ENCODE measurements around the gene GNB1L. TPM values are rescaled to one million over a fixed set of nuclear protein-coding genes. Genes with fewer than 3 reads are reported as not detected.
A peak's percentile ranks its signal among the peaks of the same experiment; 100 is the strongest.

The GNB1L gene
- total and polyA plus RNA-seq, 9 of the 15 experiments (the other 6 are each of a cell fraction or from before 2014, with no cell fraction given), result 0.56 to 50.5 (median 10.2) TPM

- TF ChIP-seq, protein P1, sequence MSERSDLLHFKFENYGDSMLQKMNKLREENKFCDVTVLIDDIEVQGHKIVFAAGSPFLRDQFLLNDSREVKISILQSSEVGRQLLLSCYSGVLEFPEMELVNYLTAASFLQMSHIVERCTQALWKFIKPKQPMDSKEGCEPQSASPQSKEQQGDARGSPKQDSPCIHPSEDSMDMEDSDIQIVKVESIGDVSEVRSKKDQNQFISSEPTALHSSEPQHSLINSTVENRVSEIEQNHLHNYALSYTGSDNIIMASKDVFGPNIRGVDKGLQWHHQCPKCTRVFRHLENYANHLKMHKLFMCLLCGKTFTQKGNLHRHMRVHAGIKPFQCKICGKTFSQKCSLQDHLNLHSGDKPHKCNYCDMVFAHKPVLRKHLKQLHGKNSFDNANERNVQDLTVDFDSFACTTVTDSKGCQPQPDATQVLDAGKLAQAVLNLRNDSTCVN (CRISPR knock-in tag; IDR thresholded peaks at IDR 0.05), result no peak
Observed at GRCh38 chr22:19801340-19802000, 53.2 kb downstream of the GNB1L start (continued).

DNA sequence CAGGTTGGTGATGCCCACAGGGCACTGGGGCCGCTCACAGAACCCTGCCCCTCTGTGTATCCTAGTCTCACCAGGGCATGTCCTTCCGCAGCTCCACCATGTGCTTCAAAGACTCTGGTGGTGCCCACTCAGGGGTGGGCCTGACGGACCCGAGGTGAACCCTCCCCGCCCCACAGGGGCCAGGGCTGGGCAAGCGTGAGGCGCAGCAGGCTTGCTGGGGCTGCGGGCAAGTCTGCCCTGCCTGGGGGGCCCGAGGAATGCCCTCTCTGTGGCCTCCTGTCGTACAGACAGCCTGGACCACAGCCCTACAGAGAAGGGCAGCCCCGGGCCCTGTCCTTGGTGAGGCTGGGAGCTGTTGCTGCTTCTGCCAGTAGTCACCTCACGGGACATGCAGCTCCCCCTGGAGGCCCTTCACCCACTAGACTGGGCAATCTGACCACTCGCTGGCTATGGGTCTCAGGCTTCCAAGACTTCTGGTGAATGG, 53.9 kb downstream of the GNB1L start:
- no peak overlapping the region for H2AFZ ChIP-seq (ENCODE audit: low read depth, low read length)
- intact Hi-C loops (cut with micrococcal nuclease), result loop anchor here (1.0 to 5.0 kb wide), 2 partner anchors 45 to 51 kb away; partner anchors contain the start of genes GNB1L and RTL10
- peak; percentile 58 for FAIRE-seq
- TF ChIP-seq BACH1 (tag; IDR thresholded peaks at IDR 0.05), result no peak
- no peak for TF ChIP-seq RAD51 (IDR thresholded peaks at IDR 0.05; ENCODE audit: borderline replicate concordance, low read depth)
- TF ChIP-seq SRF (CRISPR knock-in tag; IDR thresholded peaks at IDR 0.05), result no peak
- no peak for TF ChIP-seq MEF2A (IDR thresholded peaks at IDR 0.05; ENCODE audit: control insufficient read depth, low read depth, low read length)
- no peak for TF ChIP-seq ZBED1 (IDR thresholded peaks at IDR 0.05)
- no peak for TF ChIP-seq HMG20A (CRISPR knock-in tag; conservative IDR thresholded peaks at IDR 0.05)
- TF ChIP-seq TRIM28 (IDR thresholded peaks at IDR 0.05), result no peak
- TF ChIP-seq PHB (CRISPR knock-in tag; IDR thresholded peaks at IDR 0.05), result no peak
- TF ChIP-seq ZNF764 (CRISPR knock-in tag; IDR thresholded peaks at IDR 0.05; ENCODE audit: low read depth), result no peak
- 0 out of 2 replicates have a peak, but pooled peaks have one; percentile 17 for TF ChIP-seq ARID3B (CRISPR knock-in tag; IDR thresholded peaks at IDR 0.05; ENCODE audit: borderline replicate concordance)
- no peak for TF ChIP-seq ZMIZ1 (IDR thresholded peaks at IDR 0.05; ENCODE audit: low read depth in 2 of 2, low read length in 2 of 2)
- TF ChIP-seq NR2C2 (CRISPR knock-in tag; IDR thresholded peaks at IDR 0.05), result no peak
- no peak for TF ChIP-seq NR2C2 (tag; IDR thresholded peaks at IDR 0.05)

More for the DNA sequence above, 53.9 kb downstream of the GNB1L start:
- Histone ChIP-seq H3K4me2 (ENCODE audit: insufficient read depth, low read length) (no peak overlapping the region), H3K79me2 (ENCODE audit: control insufficient read depth, insufficient read depth, low read length) (no peaks in the 10 kb centered on the region), H3K4me3 (no peak overlapping the region), H3K36me3 (ENCODE audit: control insufficient read depth, insufficient read depth, low read length) (no peaks in the 10 kb centered on the region), H3K9ac (ENCODE audit: insufficient read depth in 1 of 2, low read depth in 2 of 2, low read length in 2 of 2) (peak overlapping the region in 1 of 2 experiments; percentile 51; a peak in 2 of 4 replicates), H4K20me1 (replicated peaks; ENCODE audit: control insufficient read depth, insufficient read depth, low read length) (peaks cover 12% of the 10 kb centered on the region; the same call in 1 of the 2 replicates), H3K9me3 (replicated peaks; ENCODE audit: control insufficient read depth, insufficient read depth, low read depth, low read length) (no peaks in the 10 kb centered on the region), H3K4me1 (replicated peaks in 1 of 2; ENCODE audit: control insufficient read depth in 2 of 2, insufficient read depth in 2 of 2, low read length in 2 of 2) (peaks cover under 1 to 68% of the 10 kb centered on the region in 2 experiments; a peak in 4 of 5 replicates), H3K9me1 (ENCODE audit: control insufficient read depth, insufficient read depth, low read length) (no peaks in the 10 kb centered on the region), H3K27ac (ENCODE audit: extremely low read depth, low read depth, low read length) (no peak overlapping the region), H3K27me3 (ENCODE audit: control insufficient read depth in 2 of 2, insufficient read depth in 2 of 2, low read length in 2 of 2) (no peaks in the 10 kb centered on the region)
- in situ Hi-C loops (cut with MboI), result no loop called here
- no TSS peak for BruUV-seq (replicated peaks)
- ATAC-seq (peak; percentile 68), DNase-seq (ENCODE audit: extremely low read depth in 1 of 4, low spot score in 3 of 4) (peak in 3 of 4 experiments; percentile 60 to 76 (median 74))
- 72% methylated on average over 13 of the region's 13 CpGs for WGBS (ENCODE audit: insufficient coverage, low coverage, missing lambda C conversion rate)
- CTCF ChIA-PET (ENCODE audit: low intra/inter-chr PET ratio), result interaction anchor here (0.5 to 1.3 kb wide), 4 partner anchors 45 to 89 kb away, joined by 3 to 5 read pairs (median 3); no protein-coding TSS in a partner anchor
- POLR2A ChIA-PET, result interaction anchor here (0.6 to 6.8 kb wide), 15 partner anchors 9 to 89 kb away, joined by 3 to 43 read pairs (median 4); no protein-coding TSS in a partner anchor
